ENCODE results near the gene BABAM2. TPM values are rescaled to one million over a fixed set of nuclear protein-coding genes. Genes with fewer than 3 reads are reported as not detected.

BABAM2 gene
- total RNA-seq, 1 donor from 2014 or later, result 58.9 TPM

DNA sequence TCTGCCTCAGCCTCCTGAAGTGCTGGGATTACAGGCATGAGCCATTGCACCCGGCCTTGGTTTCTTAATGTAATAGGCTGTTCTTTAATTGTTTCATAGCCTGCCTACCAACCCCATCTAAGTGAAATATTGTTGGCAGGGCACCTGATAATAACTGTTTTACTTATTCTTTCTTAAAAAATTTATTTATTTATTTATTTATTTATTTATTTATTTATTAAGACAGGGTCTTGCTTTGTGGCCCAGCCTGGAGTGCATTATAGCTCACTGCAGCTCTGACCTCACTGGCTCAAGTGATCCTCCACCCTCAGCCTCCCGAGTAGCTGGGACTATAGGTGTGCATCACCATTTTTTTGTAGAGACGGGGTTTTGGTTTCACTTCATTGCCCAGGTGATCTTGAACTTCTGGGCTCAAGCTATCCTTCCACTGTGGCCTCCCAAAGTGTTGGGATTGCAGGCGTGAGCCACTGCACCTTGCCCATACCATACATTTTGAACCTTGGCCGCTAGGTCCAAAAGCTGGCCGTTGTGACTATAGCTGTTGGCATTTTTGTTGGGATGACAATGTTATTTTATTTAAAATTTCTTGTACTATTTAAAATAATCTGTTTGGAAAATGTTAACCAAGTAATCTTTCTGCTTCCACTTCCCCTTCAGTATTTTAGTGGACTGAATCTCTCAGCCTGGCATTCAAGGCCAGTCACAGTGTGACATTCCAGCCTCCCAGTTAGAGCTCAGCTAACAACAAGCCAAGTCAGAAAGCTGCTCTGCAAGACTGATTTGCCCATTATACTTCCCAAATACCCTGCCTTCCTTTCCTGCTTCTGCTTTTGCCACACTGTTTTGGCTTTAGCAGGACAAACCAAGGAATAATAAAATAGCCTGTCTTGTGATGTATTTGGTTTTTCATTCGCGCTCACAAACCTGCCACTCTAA is 52.4 kb downstream of the BABAM2 start:
- H3K4me1 ChIP-seq, result peaks cover 17% of the 10 kb centered on the region
- no peak overlapping the region for H3K27ac ChIP-seq (replicated peaks)
- no peaks in the 10 kb centered on the region for H3K27me3 ChIP-seq (ENCODE audit: low read depth)
- TF ChIP-seq, protein P1, sequence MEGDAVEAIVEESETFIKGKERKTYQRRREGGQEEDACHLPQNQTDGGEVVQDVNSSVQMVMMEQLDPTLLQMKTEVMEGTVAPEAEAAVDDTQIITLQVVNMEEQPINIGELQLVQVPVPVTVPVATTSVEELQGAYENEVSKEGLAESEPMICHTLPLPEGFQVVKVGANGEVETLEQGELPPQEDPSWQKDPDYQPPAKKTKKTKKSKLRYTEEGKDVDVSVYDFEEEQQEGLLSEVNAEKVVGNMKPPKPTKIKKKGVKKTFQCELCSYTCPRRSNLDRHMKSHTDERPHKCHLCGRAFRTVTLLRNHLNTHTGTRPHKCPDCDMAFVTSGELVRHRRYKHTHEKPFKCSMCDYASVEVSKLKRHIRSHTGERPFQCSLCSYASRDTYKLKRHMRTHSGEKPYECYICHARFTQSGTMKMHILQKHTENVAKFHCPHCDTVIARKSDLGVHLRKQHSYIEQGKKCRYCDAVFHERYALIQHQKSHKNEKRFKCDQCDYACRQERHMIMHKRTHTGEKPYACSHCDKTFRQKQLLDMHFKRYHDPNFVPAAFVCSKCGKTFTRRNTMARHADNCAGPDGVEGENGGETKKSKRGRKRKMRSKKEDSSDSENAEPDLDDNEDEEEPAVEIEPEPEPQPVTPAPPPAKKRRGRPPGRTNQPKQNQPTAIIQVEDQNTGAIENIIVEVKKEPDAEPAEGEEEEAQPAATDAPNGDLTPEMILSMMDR (IDR thresholded peaks at IDR 0.05; ENCODE audit: borderline replicate concordance), result no peak
- intact Hi-C loops (cut with micrococcal nuclease), result no loop called here
- no peak overlapping the region for H3K4me3 ChIP-seq
- DNase-seq, result no peak
- no peaks in the 10 kb centered on the region for H3K36me3 ChIP-seq
- no peaks in the 10 kb centered on the region for H3K9me3 ChIP-seq (replicated peaks)

DNA sequence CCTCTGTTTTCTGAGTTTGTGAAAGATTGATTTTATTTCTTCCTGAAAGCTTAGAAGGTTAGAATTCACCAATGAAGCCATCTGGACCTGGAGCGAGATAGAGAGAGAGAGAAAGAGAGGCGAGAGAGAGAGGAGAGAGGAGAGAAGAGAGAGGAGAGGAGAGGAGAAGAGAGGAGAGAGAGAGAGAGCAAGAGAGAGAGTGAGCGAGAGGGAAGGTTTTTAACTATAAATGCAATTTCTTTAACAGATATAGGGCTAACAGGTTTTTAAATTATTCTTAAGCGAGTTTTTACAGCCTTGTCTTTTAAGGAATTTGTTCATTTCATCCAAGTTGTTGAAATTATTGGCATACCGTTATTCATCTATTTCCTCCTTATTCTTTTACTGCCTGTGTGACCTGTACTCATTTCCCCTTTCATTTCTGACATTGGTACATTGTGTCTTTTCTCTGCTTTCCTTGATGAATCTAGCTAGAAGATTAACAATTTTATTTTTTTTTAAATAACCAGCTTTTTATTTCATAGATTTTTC is 56.1 kb downstream of the BABAM2 start:
- TF ChIP-seq, protein P1 (IDR thresholded peaks at IDR 0.05; ENCODE audit: borderline replicate concordance), result no peak
- Histone ChIP-seq H3K27me3 (ENCODE audit: low read depth) (no peaks in the 10 kb centered on the region), H3K9me3 (replicated peaks) (no peaks in the 10 kb centered on the region), H3K27ac (replicated peaks) (no peak overlapping the region), H3K4me3 (no peak overlapping the region), H3K4me1 (peaks cover 26% of the 10 kb centered on the region), H3K36me3 (no peaks in the 10 kb centered on the region)
- no peak for DNase-seq
- intact Hi-C loops (cut with micrococcal nuclease), result no loop called here

DNA sequence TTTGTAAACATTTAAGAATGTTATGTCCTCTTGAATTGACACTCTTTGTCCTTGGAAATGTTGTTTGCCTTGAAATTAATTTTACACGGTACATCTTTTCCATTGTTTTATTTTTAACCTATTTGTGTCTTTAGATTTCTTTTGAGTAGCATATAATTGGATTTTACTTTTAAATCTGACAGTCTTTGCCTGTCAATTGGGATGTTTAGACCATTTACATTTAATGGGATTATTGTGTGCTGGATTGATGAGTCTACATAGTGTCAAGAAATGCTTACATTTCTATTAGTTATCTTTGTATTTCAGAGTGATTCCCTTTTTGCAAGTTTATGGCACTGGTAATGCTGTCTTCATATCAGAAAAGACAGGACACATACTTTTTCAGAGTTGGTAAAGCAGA is 61.5 kb downstream of the BABAM2 start:
- Histone ChIP-seq H3K27ac (replicated peaks) (no peak overlapping the region), H3K36me3 (no peaks in the 10 kb centered on the region), H3K4me1 (peaks cover 50% of the 10 kb centered on the region), H3K27me3 (ENCODE audit: low read depth) (no peaks in the 10 kb centered on the region), H3K4me3 (no peak overlapping the region), H3K9me3 (replicated peaks) (peaks cover 6% of the 10 kb centered on the region)
- no peak for DNase-seq
- intact Hi-C loops (cut with micrococcal nuclease), result no loop called here
- TF ChIP-seq, protein P1 (IDR thresholded peaks at IDR 0.05; ENCODE audit: borderline replicate concordance), result no peak

DNA sequence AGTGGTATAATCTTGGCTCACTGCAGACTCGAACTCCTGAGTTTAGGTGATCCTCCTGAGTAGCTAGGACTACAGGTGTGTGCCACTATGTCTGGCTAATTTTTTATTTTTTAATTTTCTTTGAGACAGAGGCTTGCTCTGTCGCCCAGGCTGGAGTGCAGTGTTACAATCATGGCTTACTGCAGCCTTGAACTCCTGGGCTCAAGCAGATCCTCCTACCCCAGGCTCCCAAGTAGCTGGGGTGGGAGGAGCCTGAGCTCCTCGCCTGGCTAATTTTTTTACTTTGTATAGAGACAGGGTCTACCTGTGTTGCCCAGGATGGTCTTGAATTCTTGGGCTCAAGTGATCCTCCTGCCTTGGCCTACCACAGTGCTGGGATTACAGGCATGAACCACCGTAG is 62.5 kb downstream of the BABAM2 start:
- H3K27me3 ChIP-seq (ENCODE audit: low read depth), result no peaks in the 10 kb centered on the region
- intact Hi-C loops (cut with micrococcal nuclease), result no loop called here
- TF ChIP-seq, protein P1 (IDR thresholded peaks at IDR 0.05; ENCODE audit: borderline replicate concordance), result no peak
- H3K9me3 ChIP-seq (replicated peaks), result peaks cover 6% of the 10 kb centered on the region
- no peaks in the 10 kb centered on the region for H3K36me3 ChIP-seq
- peaks cover 59% of the 10 kb centered on the region for H3K4me1 ChIP-seq
- no peak overlapping the region for H3K27ac ChIP-seq (replicated peaks)
- no peak for DNase-seq
- H3K4me3 ChIP-seq, result no peak overlapping the region

DNA sequence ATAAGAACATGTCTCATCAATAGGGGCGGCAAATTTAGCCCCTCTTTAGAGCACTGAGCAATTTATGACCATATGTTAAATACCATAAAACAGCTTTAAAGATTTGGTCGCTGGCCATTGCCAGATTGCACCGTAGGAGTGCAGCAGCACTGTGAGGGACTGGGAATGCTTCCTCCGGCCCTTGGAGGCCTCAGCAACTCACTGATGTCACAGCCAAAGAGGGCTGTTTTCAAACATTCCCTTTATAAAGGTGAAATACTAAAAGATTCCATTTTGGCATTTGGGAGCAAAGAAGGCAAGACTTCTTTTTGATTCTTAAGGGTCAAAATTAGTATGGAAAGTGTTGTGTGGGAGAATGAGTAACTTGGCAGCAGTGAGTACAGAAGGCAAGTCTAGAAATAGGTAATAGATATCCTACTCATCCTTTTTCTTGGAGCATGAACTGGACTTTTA is 63.7 kb downstream of the BABAM2 start:
- H3K27ac ChIP-seq (replicated peaks), result peak overlapping the region; percentile 68

More for the DNA sequence above, 63.7 kb downstream of the BABAM2 start:
- peaks cover 6% of the 10 kb centered on the region for H3K9me3 ChIP-seq (replicated peaks)
- TF ChIP-seq, protein P1 (IDR thresholded peaks at IDR 0.05; ENCODE audit: borderline replicate concordance), result no peak
- H3K4me1 ChIP-seq, result peaks cover 60% of the 10 kb centered on the region
- H3K27me3 ChIP-seq (ENCODE audit: low read depth), result no peaks in the 10 kb centered on the region
- no peak for DNase-seq
- no peak overlapping the region for H3K4me3 ChIP-seq
- no peaks in the 10 kb centered on the region for H3K36me3 ChIP-seq
- intact Hi-C loops (cut with micrococcal nuclease), result no loop called here

All from left ventricle myocardium inferior (tissue), 1 donor.